Measurements from ENCODE around the gene PAK1IP1. TPM values are rescaled to one million over a fixed set of nuclear protein-coding genes. Genes with fewer than 3 reads are reported as not detected.

Gene PAK1IP1
- polyA plus RNA-seq, 1 of the 3 experiments (the other 2 are of a cell fraction), result 16.2 TPM

GRCh38 chr6:10694302-10695085 is at the start of gene PAK1IP1, which contains the start of gene C6orf52 (continued):
- TF ChIP-seq CTCF (IDR thresholded peaks at IDR 0.05) (no peak; the same call in 1 of the 2 replicates), FOSL2 (IDR thresholded peaks at IDR 0.05; ENCODE audit: borderline replicate concordance, low read depth) (no peak), SIN3A (IDR thresholded peaks at IDR 0.05; ENCODE audit: borderline replicate concordance, low read depth, low read length) (peak; percentile 95), JUND (IDR thresholded peaks at IDR 0.05) (no peak), CHD2 (IDR thresholded peaks at IDR 0.05; ENCODE audit: low read length, partially characterized antibody) (peak; percentile 77), FOXJ3 (CRISPR knock-in tag; IDR thresholded peaks at IDR 0.05) (no peak), TCF12 (IDR thresholded peaks at IDR 0.05) (no peak), USF1 (IDR thresholded peaks at IDR 0.05; ENCODE audit: borderline replicate concordance, low read depth) (peak; percentile 77; the same call in 1 of the 2 replicates), FOXM1 (IDR thresholded peaks at IDR 0.05; ENCODE audit: low read depth) (no peak), RFX5 (IDR thresholded peaks at IDR 0.05; ENCODE audit: low read length) (0 out of 2 replicates have a peak, but pooled peaks have one; percentile 57), GATA2 (CRISPR knock-in tag; IDR thresholded peaks at IDR 0.05) (no peak), POLR2AphosphoS5 (IDR thresholded peaks at IDR 0.05; ENCODE audit: low read depth, low read length) (peak; percentile 98), RXRA (IDR thresholded peaks at IDR 0.05; ENCODE audit: borderline replicate concordance, low read depth) (no peak), MEF2A (IDR thresholded peaks at IDR 0.05; ENCODE audit: borderline replicate concordance, low read depth) (no peak), RAD21 (IDR thresholded peaks at IDR 0.05; ENCODE audit: low read length) (no peak), YY1 (IDR thresholded peaks at IDR 0.05; ENCODE audit: low read depth) (peak; percentile 64; the same call in 1 of the 2 replicates), GABPA (IDR thresholded peaks at IDR 0.05; ENCODE audit: low read depth) (peak; percentile 92)

GRCh38 chr6:10655508-10656055 is 39.2 kb upstream of the PAK1IP1 start:
- POLR2A ChIA-PET, result no interaction called here
- 75% methylated on average over 11 of the region's 12 CpGs for WGBS (ENCODE audit: low lambda C conversion rate)
- no peak overlapping the region for H3K4me3 ChIP-seq (ENCODE audit: low read depth in 2 of 2, low read length in 1 of 2)
- H3K36me3 ChIP-seq (replicated peaks in 1 of 2; ENCODE audit: control insufficient read depth in 1 of 2, insufficient read depth in 2 of 2, low read length in 1 of 2), result no peaks in the 10 kb centered on the region
- H3K79me2 ChIP-seq (ENCODE audit: insufficient read depth), result no peaks in the 10 kb centered on the region
- CTCF ChIA-PET, result no interaction called here
- H3K27me3 ChIP-seq (ENCODE audit: insufficient read depth), result no peaks in the 10 kb centered on the region
- no peak overlapping the region for H3K27ac ChIP-seq (ENCODE audit: low read depth in 2 of 2, low read length in 1 of 2)
- no peaks in the 10 kb centered on the region for H4K20me1 ChIP-seq (ENCODE audit: insufficient read depth)
- no peaks in the 10 kb centered on the region for H3K9me3 ChIP-seq
- no peaks in the 10 kb centered on the region for H3F3A ChIP-seq (replicated peaks; ENCODE audit: insufficient read depth)
- no peak for DNase-seq
- no peak overlapping the region for H3K4me2 ChIP-seq
- no peaks in the 10 kb centered on the region for H3K9me2 ChIP-seq
- no peak overlapping the region for H2AFZ ChIP-seq (ENCODE audit: low read depth)
- H3K9ac ChIP-seq, result no peak overlapping the region
- peaks cover 0 to 4% of the 10 kb centered on the region in 2 experiments; a peak in 1 of 4 replicates for H3K4me1 ChIP-seq (ENCODE audit: control insufficient read depth in 1 of 2, insufficient read depth in 2 of 2, low read depth in 1 of 2, low read length in 1 of 2)
- no peak for TF ChIP-seq MEF2A (IDR thresholded peaks at IDR 0.05; ENCODE audit: borderline replicate concordance, low read depth)
- no peak for TF ChIP-seq EZH2phosphoT487 (IDR thresholded peaks at IDR 0.05; ENCODE audit: borderline replicate concordance, low read depth)
- no peak for TF ChIP-seq TEAD4 (IDR thresholded peaks at IDR 0.05; ENCODE audit: borderline replicate concordance, insufficient read depth)
- TF ChIP-seq ELF1 (IDR thresholded peaks at IDR 0.05), result no peak
- no peak for TF ChIP-seq GATA2 (CRISPR knock-in tag; IDR thresholded peaks at IDR 0.05)
- TF ChIP-seq CTCF (IDR thresholded peaks at IDR 0.05), result no peak
- TF ChIP-seq SIN3A (IDR thresholded peaks at IDR 0.05; ENCODE audit: borderline replicate concordance, low read depth, low read length), result no peak
- no peak for TF ChIP-seq POLR2AphosphoS5 (IDR thresholded peaks at IDR 0.05; ENCODE audit: low read depth, low read length)
